ENCODE measurements around the gene CLDN1. TPM values are rescaled to one million over a fixed set of nuclear protein-coding genes. Genes with fewer than 3 reads are reported as not detected.

Gene CLDN1
- total RNA-seq, 1 experiment from 2014 or later = 1.0 TPM

DNA sequence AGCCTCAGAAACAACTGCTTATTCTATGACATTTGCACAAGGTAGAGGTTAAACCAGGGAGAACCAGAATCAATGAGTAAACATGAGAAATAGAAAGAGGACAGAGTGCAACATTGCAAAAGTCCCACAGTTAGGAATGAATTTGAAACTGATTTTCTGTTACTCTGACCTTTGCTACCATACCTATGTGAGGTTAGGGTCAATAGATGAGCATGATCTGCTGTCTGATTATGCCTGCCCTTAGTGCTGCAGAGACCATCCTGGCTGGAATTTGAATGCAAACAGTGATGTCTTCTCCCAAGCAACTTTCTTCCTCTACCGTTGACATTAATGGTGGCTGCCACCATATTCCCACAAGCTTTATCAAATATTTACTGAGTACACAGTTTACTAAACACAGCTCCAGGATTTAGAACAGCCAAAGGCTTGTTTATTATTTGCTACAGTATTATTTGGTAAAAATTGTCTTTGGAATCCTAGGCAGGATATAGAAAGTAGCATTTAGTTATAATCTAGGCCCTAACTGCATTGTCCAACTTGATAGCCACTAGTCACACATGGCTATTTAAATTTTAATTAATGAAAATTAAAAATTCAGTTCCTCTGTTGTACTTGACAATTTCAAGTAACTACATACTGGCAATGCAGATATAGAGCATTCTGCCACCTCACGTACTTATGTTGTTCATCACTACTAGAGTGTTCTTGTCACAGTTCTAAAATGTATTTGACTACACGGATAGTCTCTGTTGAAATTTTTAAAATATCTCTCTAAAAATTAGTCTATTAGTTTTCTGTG is 8.9 kb upstream of the CLDN1 start:
- Mint-ChIP-seq H3K9me3 (no peaks in the 10 kb centered on the region), H3K27me3 (ENCODE audit: low read depth) (no peaks in the 10 kb centered on the region), H3K36me3 (ENCODE audit: insufficient read depth in 1 of 3, low read depth in 3 of 3) (no peaks in the 10 kb centered on the region), H3K4me1 (peaks cover under 1 to 5% of the 10 kb centered on the region in 2 experiments; a peak in 3 of 4 replicates), H3K27ac (no peak overlapping the region), H3K4me3 (no peak overlapping the region)
- Histone ChIP-seq H4K5ac (ENCODE audit: insufficient read length, low read depth, low read length) (no peak overlapping the region), H2AFZ (ENCODE audit: low read length) (no peak overlapping the region), H2BK5ac (ENCODE audit: insufficient read length, low read length) (no peak overlapping the region), H3K79me2 (ENCODE audit: insufficient read depth, low read length) (no peaks in the 10 kb centered on the region), H3K4me2 (ENCODE audit: insufficient read depth, insufficient read length, low read length) (no peak overlapping the region), H2BK12ac (ENCODE audit: insufficient read length, low read depth, low read length) (no peak overlapping the region), H3K23me2 (ENCODE audit: insufficient read length, low read depth, low read length, poor library complexity, severe bottlenecking) (no peaks in the 10 kb centered on the region), H3K23ac (ENCODE audit: insufficient read length, low read depth, low read length) (no peak overlapping the region), H3K18ac (ENCODE audit: insufficient read length, low read depth, low read length) (no peak overlapping the region), H3K56ac (ENCODE audit: insufficient read length, low read depth, low read length) (no peak overlapping the region), H3K27ac (ENCODE audit: insufficient read length, low read depth, low read length) (no peak overlapping the region), H2AK5ac (ENCODE audit: insufficient read length, low read length) (no peak overlapping the region), H4K20me1 (ENCODE audit: control insufficient read depth, insufficient read depth, insufficient read length) (no peaks in the 10 kb centered on the region), H4K91ac (ENCODE audit: insufficient read length, low read depth, low read length) (no peak overlapping the region), H3K14ac (ENCODE audit: insufficient read depth, low read length) (no peak overlapping the region), H3K27me3 (ENCODE audit: insufficient read depth, low read length) (no peaks in the 10 kb centered on the region), H4K8ac (replicated peaks; ENCODE audit: insufficient read length, low read depth, low read length) (no peak overlapping the region), H2BK120ac (ENCODE audit: low read depth, low read length, poor library complexity, severe bottlenecking) (no peak overlapping the region), H3T11ph (ENCODE audit: low read length) (no peak overlapping the region), H3K4ac (ENCODE audit: low read depth, low read length) (no peak overlapping the region), H3K9ac (ENCODE audit: extremely low read depth, insufficient read length, low read length) (no peak overlapping the region), H3K79me1 (ENCODE audit: insufficient read depth, low read depth, low read length, poor library complexity, severe bottlenecking) (no peaks in the 10 kb centered on the region), H3K4me1 (ENCODE audit: insufficient read depth, low read length) (no peaks in the 10 kb centered on the region), H2BK15ac (ENCODE audit: low read depth, low read length) (no peak overlapping the region), H2BK20ac (ENCODE audit: low read depth, low read length, poor library complexity, severe bottlenecking) (no peak overlapping the region), H3K9me3 (ENCODE audit: control insufficient read depth, low read depth, low read length) (no peaks in the 10 kb centered on the region)
- TF ChIP-seq, protein P1, sequence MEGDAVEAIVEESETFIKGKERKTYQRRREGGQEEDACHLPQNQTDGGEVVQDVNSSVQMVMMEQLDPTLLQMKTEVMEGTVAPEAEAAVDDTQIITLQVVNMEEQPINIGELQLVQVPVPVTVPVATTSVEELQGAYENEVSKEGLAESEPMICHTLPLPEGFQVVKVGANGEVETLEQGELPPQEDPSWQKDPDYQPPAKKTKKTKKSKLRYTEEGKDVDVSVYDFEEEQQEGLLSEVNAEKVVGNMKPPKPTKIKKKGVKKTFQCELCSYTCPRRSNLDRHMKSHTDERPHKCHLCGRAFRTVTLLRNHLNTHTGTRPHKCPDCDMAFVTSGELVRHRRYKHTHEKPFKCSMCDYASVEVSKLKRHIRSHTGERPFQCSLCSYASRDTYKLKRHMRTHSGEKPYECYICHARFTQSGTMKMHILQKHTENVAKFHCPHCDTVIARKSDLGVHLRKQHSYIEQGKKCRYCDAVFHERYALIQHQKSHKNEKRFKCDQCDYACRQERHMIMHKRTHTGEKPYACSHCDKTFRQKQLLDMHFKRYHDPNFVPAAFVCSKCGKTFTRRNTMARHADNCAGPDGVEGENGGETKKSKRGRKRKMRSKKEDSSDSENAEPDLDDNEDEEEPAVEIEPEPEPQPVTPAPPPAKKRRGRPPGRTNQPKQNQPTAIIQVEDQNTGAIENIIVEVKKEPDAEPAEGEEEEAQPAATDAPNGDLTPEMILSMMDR (conservative IDR thresholded peaks at IDR 0.05) = no peak
- WGBS (ENCODE audit: extremely low coverage, insufficient read length, low lambda C conversion rate) = no CpG with 5 or more reads among the region's 3 CpGs
- DNase-seq = no peak

All from H9 (cell line).